PFSK-1 (cell line): ENCODE results near the gene NEDD4L.

Source experiments
- POLR2AphosphoS5 ChIP-seq: IDR thresholded peaks from 2 replicates; pipeline ENCODE4 v1.6.1; 2012; ENCODE audit warnings: low read depth, mild to moderate bottlenecking, control low read depth, low read length, moderate library complexity
- SIN3A ChIP-seq: IDR thresholded peaks from 2 replicates; pipeline ENCODE4 v1.6.1; 2012; ENCODE audit warnings: mild to moderate bottlenecking, low read length, moderate library complexity, borderline replicate concordance; ENCODE audit not compliant: insufficient read depth
- TAF1 ChIP-seq: IDR thresholded peaks from 2 replicates; pipeline ENCODE4 v1.6.1; 2012; ENCODE audit warnings: low read length, control low read depth, borderline replicate concordance; ENCODE audit not compliant: insufficient read depth

GRCh38 chr18:58249712-58250111, 205.7 kb downstream of the NEDD4L start:
- TF ChIP-seq SIN3A = no peak
- TF ChIP-seq POLR2AphosphoS5 = no peak
- TF ChIP-seq TAF1 = no peak
